ENCODE data around the gene SLC9A3.

The SLC9A3 gene

GRCh38 chr5:459562-460272 is 64.5 kb downstream of the SLC9A3 start:
- no peak for DNase-seq (ENCODE audit: low read depth in 2 of 2)

GRCh38 chr5:458547-459353 is 65.5 kb downstream of the SLC9A3 start:
- no peak for DNase-seq (ENCODE audit: low read depth in 2 of 2)

GRCh38 chr5:457195-457961 is 66.9 kb downstream of the SLC9A3 start:
- DNase-seq (ENCODE audit: low read depth in 2 of 2): no peak

DNA sequence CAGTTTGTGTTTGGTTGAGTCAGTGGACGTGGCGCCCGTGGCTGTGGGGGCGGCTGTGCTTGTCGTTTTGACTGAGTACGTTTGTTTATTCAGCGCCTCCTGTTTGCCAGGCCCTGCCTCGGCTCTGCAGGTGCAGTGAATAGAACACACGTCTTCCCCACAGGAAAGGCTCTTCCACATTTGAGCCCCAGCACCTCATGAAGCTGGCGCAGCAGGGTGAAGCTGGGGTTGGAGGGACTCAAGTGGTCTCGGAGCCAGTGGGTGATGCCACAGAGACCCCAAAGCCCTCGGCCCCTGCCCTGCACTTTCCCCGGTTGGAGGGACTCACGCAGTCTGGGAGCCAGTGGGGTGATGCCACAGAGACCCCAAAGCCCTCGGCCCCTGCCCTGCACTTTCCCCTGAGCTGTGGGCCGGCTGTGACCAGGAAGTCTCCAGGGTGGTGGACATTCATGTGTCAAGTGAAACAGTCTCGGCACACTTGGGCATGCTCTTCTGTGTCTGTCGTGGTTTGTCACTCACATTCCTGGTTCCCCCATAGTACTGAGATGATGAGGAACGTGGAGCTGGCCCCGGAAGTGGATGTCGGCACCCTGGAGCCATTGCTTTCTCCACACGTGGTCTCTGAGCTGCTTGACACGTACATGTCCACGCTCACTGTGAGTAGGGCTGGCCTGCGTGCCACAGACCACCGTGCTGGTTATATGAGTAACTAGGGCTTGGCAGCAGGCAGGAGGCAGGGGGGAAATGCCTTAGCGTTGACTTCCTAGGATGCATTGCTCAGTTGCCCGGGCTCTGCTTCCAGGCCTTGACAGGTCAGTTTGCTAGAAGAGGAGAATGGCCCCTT is 67.7 kb downstream of the SLC9A3 start:
- DNase-seq (ENCODE audit: low read depth in 2 of 2): no peak

DNA sequence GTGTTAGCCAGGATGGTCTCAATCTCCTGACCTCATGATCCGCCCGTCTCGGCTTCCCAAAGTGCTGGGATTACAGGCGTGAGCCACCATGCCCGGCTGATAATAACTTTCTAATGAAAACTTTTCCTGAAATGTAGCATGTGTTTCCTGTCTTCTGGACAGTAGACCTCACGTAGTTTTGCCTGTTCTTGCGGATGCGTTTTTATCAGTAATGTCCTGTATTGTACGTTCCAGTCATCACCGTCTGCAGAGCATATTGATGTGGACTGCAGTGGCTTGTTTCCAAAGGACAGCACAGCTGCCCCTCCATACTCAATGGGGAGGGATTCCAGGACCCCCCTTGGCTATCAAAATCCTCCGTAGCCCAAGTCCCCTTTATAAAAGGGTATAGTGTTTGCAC is 68.4 kb downstream of the SLC9A3 start:
- DNase-seq (ENCODE audit: low read depth in 2 of 2): no peak

DNA sequence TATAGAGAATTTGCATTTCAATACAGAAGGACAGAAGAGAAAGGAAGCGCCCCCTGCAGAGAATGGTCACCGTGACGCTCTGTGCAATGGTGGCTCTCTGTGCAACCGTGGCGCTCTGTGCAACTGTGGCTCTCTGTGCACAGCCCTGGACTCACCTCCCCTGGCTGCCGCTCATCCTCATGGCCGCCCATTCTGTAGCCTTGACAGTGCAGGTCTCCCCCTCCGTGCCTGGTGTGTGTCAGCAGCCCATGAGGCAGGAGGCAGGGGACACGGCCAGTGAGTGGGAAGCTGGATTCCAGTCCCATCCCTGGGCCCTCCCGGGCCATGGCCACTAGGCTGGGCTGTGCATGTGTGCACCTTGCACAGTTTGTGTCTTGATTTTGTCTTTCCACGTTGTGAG is 69.3 kb downstream of the SLC9A3 start:
- DNase-seq (ENCODE audit: low read depth in 2 of 2): no peak

GRCh38 chr5:453725-454481 is 70.3 kb downstream of the SLC9A3 start:
- DNase-seq (ENCODE audit: low read depth in 2 of 2): no peak

- DNase-seq (ENCODE audit: low read depth in 2 of 2): no peak
Measured at GRCh38 chr5:452978-453710, 71.1 kb downstream of the SLC9A3 start.

- no peak for DNase-seq (ENCODE audit: low read depth in 2 of 2)
Measured at GRCh38 chr5:451587-452458, 72.4 kb downstream of the SLC9A3 start.

DNA sequence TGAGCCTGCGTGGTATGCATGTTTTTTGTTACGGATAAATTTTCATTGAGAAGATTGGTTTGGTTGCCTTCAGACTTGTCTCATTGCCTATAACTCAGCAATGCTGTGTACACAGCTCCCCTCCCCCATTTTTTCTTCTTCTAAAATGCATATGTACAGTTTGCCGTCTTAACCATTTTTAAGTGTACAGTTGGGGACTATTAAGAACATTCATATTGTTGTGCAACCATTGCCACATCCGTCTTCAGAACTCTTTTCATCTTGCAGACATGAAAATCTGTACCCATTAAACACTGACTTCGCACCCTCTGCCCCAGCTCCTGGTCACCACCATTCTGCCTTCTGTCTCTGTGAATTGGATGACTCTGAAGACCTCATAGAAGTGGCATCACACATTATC is 75.1 kb downstream of the SLC9A3 start:
- no peak for DNase-seq (ENCODE audit: low read depth in 2 of 2)

GRCh38 chr5:448766-449090 is 75.5 kb downstream of the SLC9A3 start:
- no peak for DNase-seq (ENCODE audit: low read depth in 2 of 2)

DNA sequence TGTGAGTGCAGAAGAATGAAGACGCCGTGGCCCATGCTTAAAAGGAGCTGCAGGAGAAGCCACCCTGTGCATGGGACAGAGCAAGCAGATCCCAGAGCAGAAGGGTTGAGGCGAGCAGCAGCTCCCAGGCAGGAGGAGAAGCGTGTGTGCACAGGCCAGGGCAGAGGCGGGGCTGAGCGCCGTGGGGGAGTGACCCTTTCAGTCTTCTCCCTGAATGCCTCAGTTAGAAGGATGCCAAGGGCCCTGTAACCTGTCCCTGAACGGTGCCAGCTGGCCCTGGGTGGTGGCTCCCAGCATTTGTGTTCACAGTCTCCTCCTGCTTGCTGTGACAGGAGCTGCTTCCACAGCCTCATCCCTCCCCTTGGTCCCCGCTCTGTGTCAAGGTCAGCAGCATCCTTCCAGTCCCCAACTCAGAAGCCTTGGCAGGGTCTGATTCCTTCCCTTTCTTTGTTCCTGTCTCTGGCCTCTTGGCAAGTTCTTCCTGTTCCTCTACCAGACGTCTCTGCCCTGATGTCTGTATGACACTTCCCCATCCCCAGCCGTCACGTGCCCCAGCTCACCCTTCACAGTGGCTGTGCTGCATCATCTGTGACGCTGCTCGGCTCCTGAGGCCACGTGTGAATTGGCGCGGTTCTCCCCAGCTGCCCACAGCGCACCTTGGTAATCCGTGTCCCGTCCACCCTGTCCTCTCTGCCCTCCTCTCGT is 76.0 kb downstream of the SLC9A3 start:
- no peak for DNase-seq (ENCODE audit: low read depth in 2 of 2)

GRCh38 chr5:447501-447900 is 76.7 kb downstream of the SLC9A3 start:
- DNase-seq (ENCODE audit: low read depth in 2 of 2): no peak

DNA sequence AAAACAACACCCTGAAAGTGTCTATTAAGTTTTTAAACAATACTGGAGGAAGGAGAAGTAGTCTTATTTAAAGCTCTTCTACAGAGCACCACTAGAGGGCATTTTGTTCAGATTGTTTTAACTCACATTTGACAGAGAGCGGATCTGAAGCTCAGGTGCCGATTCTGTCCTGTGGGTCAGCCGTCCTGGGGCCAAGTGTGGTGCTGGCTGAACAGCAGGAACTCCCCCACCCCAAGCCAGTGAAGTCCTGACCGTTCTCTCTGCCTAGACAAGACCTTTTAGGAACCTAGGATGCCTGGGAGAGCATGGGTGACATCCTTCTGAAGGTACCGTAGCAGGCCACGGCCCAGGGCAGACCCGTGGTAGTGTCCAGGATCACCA is 77.4 kb downstream of the SLC9A3 start:
- DNase-seq (ENCODE audit: low read depth in 2 of 2): no peak

DNA sequence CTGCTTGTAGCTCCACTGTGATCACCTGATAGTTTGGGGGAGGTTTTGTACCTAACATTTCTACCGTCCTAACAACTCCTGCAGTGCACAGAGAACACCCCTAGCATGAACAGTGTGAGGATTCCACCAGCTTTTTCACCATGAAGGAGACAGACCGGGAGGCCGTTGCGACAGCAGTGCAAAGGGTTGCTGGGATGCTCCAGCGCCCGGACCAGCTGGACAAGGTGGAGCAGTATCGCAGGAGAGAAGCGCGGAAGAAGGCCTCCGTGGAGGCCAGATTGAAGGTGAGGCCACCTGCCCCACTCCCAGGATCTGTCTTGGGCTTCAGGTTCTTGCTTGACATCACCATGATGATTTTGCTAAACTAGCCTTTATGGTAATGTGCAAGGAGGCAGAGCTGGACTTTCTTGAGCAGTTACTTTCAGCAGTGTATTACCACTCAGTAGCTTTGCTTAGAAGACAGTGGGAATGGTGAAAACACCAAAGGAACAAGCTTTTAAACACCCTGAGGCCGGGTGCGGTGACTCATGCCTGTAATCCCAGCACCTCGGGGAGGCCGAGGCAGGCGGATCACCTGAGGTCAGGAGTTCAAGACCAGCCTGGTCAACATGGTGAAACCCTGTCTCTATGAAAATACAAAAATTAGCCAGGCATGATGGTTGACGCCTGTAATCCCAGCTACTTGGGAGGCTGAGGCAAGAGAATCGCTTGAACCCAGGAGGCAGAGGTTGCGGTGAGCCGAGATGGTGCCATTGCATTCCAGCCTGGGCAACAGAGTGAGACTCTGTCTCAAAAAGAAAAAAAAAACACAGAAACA is 78.0 kb downstream of the SLC9A3 start:
- no peak for DNase-seq (ENCODE audit: low read depth in 2 of 2)

- no peak for DNase-seq (ENCODE audit: low read depth in 2 of 2)
Measured at GRCh38 chr5:445591-445990, 78.7 kb downstream of the SLC9A3 start.

GRCh38 chr5:444226-444625 is 80.0 kb downstream of the SLC9A3 start:
- no peak for DNase-seq (ENCODE audit: low read depth in 2 of 2)
